PC-3 (cell line): ENCODE data around the gene ADORA1.

Experiments
- CTCF ChIP-seq: fragments of 300-600 bp; sonication (generic); conservative IDR thresholded peaks from 2 replicates; pipeline ENCODE4 v1.5.1; 2017; ENCODE audit warnings: antibody characterized with exemption, low read depth, mild to moderate bottlenecking, low read length
- EZH2 ChIP-seq: fragments of 300-600 bp; sonication (generic); IDR thresholded peaks from one replicate; pipeline ENCODE4 v1.6.1; 2017; ENCODE audit warnings: antibody characterized with exemption, mild to moderate bottlenecking, low read length; ENCODE audit not compliant: unreplicated experiment
- EZH2phosphoT487 ChIP-seq: fragments of 300-600 bp; sonication (generic); IDR thresholded peaks from 2 replicates; pipeline ENCODE4 v1.6.1; 2018; ENCODE audit warnings: mild to moderate bottlenecking, antibody characterized with exemption, low read length, borderline replicate concordance

GRCh38 chr1:203210988-203211387, 83.5 kb downstream of the ADORA1 start:
- no peak for TF ChIP-seq CTCF
- no peak for TF ChIP-seq EZH2
- no peak for TF ChIP-seq EZH2phosphoT487
